Loucy (cell line): Measurements from ENCODE around the gene ANKK1.

ENCODE experiments used
- H2AFZ ChIP-seq: fragments of 200-600 bp; sonication (generic); 2 replicates; pipeline ENCODE4 v1.6.0; 2016; ENCODE audit warnings: antibody characterized with exemption, mild to moderate bottlenecking, low read length, moderate library complexity
- H3F3A ChIP-seq: fragments of 200-600 bp; 2 replicates; pipeline ENCODE4 v1.6.0; 2016; ENCODE audit warnings: antibody characterized with exemption, low read depth, mild to moderate bottlenecking
- H3K27me3 ChIP-seq: fragments of 200-600 bp; sonication (generic); 2 replicates; pipeline ENCODE4 v1.6.1; 2014; ENCODE audit warnings: low read length, mild to moderate bottlenecking; ENCODE audit not compliant: insufficient read depth, poor library complexity, severe bottlenecking
- H3K36me3 ChIP-seq: fragments of 200-600 bp; sonication (generic); 2 replicates; pipeline ENCODE4 v1.6.1; 2016; ENCODE audit warnings: low read length; ENCODE audit not compliant: insufficient read depth
- H3K4me1 ChIP-seq: fragments of 200-600 bp; sonication (generic); 2 replicates; pipeline ENCODE4 v1.5.1; 2014; ENCODE audit warnings: low read length, mild to moderate bottlenecking; ENCODE audit not compliant: insufficient read depth, poor library complexity, severe bottlenecking
- H3K4me2 ChIP-seq: fragments of 200-600 bp; sonication (generic); 2 replicates; pipeline ENCODE4 v1.6.0; 2014; ENCODE audit warnings: antibody characterized with exemption, low read length, low read depth, mild to moderate bottlenecking; ENCODE audit not compliant: poor library complexity, severe bottlenecking
- H3K4me3 ChIP-seq: fragments of 200-600 bp; sonication (generic); 2 replicates; pipeline ENCODE4 v1.5.1; 2014; ENCODE audit warnings: low read length, mild to moderate bottlenecking, mixed read lengths; ENCODE audit not compliant: poor library complexity, severe bottlenecking
- H3K79me2 ChIP-seq: fragments of 200-600 bp; sonication (generic); 2 replicates; pipeline ENCODE4 v1.6.1; 2014; ENCODE audit warnings: low read length; ENCODE audit not compliant: insufficient read depth
- H3K9ac ChIP-seq: fragments of 200-600 bp; sonication (generic); 2 replicates; pipeline ENCODE4 v1.6.0; 2014; ENCODE audit warnings: mild to moderate bottlenecking, low read depth, low read length, moderate library complexity; ENCODE audit not compliant: poor library complexity, severe bottlenecking
- H3K9me2 ChIP-seq: fragments of 200-600 bp; sonication (generic); replicated peaks from 2 replicates; pipeline ENCODE4 v1.6.1; 2016; ENCODE audit warnings: low read depth, low read length, mixed read lengths
- H3K9me3 ChIP-seq: fragments of 200-600 bp; sonication (generic); 2 replicates; pipeline ENCODE4 v1.6.1; 2014; ENCODE audit warnings: mild to moderate bottlenecking, antibody characterized with exemption, low read length, low read depth; ENCODE audit not compliant: insufficient read depth
- H4K20me1 ChIP-seq: fragments of 200-600 bp; sonication (generic); 2 replicates; pipeline ENCODE4 v1.6.0; 2014; ENCODE audit warnings: antibody characterized with exemption, low read length, mild to moderate bottlenecking; ENCODE audit not compliant: insufficient read depth, poor library complexity, severe bottlenecking
- CTCF ChIP-seq: fragments of 200-600 bp; sonication (generic); conservative IDR thresholded peaks from 2 replicates; pipeline ENCODE4 v1.5.1; 2014; ENCODE audit warnings: mild to moderate bottlenecking, antibody characterized with exemption, low read length
- EZH2phosphoT487 ChIP-seq: fragments of 200-600 bp; IDR thresholded peaks from 2 replicates; pipeline ENCODE4 v1.6.1; 2018; ENCODE audit warnings: antibody characterized with exemption, mild to moderate bottlenecking, moderate library complexity, borderline replicate concordance

The ANKK1 gene

DNA sequence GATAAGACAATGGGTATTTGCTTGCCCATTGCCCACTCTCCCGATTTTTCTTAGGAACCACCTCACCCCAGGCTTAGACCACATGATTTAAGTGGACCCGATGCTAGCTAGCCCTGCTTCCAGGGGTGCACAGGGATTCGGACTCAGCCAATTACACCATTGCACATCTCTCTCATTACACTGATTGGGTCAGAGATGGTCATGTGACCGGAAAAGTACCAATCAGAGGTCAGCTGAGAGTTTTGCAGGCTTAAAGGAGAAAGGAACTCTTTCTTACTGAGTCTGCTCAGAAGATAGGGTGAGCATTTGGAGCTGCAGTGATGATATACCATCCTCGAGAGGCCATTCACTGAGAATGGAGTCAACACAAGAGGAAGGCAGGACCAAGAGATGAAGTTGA is 12.2 kb upstream of the ANKK1 start:
- Histone ChIP-seq H3K4me2 (no peak overlapping the region), H3K9ac (no peak overlapping the region), H3K79me2 (no peaks in the 10 kb centered on the region), H4K20me1 (no peaks in the 10 kb centered on the region), H3F3A (no peaks in the 10 kb centered on the region), H3K9me3 (no peaks in the 10 kb centered on the region), H3K4me1 (no peaks in the 10 kb centered on the region), H3K4me3 (no peak overlapping the region), H3K27me3 (no peaks in the 10 kb centered on the region), H2AFZ (no peak overlapping the region), H3K36me3 (no peaks in the 10 kb centered on the region), H3K9me2 (no peaks in the 10 kb centered on the region)
- TF ChIP-seq EZH2phosphoT487 (no peak), CTCF (no peak)

DNA sequence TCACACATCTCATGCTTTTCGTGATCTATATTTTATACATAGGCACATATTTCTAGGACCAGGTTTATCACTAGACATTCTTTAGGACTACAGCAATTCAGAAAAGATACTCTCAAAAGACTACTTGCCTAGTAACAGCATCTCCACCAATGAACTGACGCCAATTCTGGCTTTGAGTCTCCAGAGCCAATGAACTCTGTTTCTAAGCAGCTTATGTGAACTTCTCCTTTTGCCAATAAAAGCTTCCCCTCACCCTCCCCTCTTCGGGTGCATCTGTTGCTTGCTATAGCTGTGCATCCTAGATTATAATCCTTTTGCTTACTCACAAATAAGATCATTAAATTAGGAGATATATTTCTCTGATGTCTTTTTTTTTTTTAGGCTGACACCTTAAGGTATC is 11.4 kb upstream of the ANKK1 start:
- H3K4me1 ChIP-seq, result no peaks in the 10 kb centered on the region

DNA sequence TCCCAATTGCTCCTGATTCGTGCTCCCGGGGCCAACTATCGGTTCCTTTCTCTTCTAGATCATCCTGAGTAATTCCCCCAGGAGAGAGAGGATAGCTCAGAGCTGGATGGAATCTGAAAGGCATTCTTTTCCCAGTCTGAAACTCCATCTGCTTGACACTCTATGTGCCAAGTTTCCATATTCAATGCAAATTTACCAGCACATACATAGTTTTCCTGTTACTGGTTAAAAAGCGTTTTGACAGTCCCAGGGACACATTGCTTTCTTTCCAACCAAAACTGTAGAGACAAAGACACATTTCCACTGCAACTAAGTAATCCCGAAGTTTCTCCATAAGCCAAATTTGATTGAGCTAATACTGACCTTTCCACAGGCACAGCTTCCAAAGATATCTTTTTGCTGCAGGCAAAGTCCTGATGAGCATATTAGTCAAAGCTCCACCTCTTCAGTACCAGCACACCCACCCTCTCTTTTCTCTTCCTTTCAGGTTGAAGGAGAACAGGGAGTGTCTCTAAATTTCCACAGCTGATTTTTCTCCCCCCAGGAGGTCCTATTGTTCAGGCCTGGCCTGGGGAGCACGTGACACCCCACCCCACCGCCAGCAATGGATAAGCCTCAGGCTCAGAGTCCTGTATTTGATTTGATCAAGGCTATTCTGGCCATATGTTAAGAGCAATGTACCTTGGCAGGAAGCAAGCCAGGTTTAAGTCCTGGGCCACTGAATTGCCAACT is 9.7 kb upstream of the ANKK1 start:
- Histone ChIP-seq H3K36me3 (no peaks in the 10 kb centered on the region), H3K27me3 (no peaks in the 10 kb centered on the region), H3K9ac (no peak overlapping the region), H4K20me1 (no peaks in the 10 kb centered on the region), H2AFZ (no peak overlapping the region), H3K4me1 (no peaks in the 10 kb centered on the region), H3K4me2 (no peak overlapping the region), H3K4me3 (no peak overlapping the region), H3K9me3 (no peaks in the 10 kb centered on the region), H3K79me2 (no peaks in the 10 kb centered on the region), H3F3A (no peaks in the 10 kb centered on the region), H3K9me2 (no peaks in the 10 kb centered on the region)
- TF ChIP-seq CTCF (no peak), EZH2phosphoT487 (no peak)

More for the DNA sequence above, 11.4 kb upstream of the ANKK1 start:
- no peaks in the 10 kb centered on the region for H3K9me3 ChIP-seq
- no peak for TF ChIP-seq EZH2phosphoT487
- no peak for TF ChIP-seq CTCF
- H3K9me2 ChIP-seq, result no peaks in the 10 kb centered on the region
- no peaks in the 10 kb centered on the region for H3K27me3 ChIP-seq
- no peaks in the 10 kb centered on the region for H3F3A ChIP-seq
- no peaks in the 10 kb centered on the region for H3K79me2 ChIP-seq
- no peak overlapping the region for H3K9ac ChIP-seq
- no peaks in the 10 kb centered on the region for H4K20me1 ChIP-seq
- no peak overlapping the region for H3K4me3 ChIP-seq
- H3K4me2 ChIP-seq, result no peak overlapping the region
- no peak overlapping the region for H2AFZ ChIP-seq
- no peaks in the 10 kb centered on the region for H3K36me3 ChIP-seq
